HFFc6 (cell line): Measurements from ENCODE around the gene ITGA11. TPM values are rescaled to one million over a fixed set of nuclear protein-coding genes. Genes with fewer than 3 reads are reported as not detected.

Experiments
- DNase-seq: peaks from one replicate; pipeline ENCODE4 v3.0.0-alpha.2; 2018
- H3K27ac Mint-ChIP-seq: 2 replicates; pipeline ENCODE4 v1.8.0; 2020; ENCODE audit warnings: mild to moderate bottlenecking, mixed read lengths
- H3K27me3 Mint-ChIP-seq: 2 replicates; pipeline ENCODE4 v1.8.0; 2021; ENCODE audit warnings: mild to moderate bottlenecking, moderate library complexity, mixed read lengths; ENCODE audit not compliant: insufficient read depth
- H3K36me3 Mint-ChIP-seq: 2 replicates; pipeline ENCODE4 v1.8.0; 2021; ENCODE audit warnings: low read depth, mixed read lengths
- H3K4me1 Mint-ChIP-seq: 2 replicates; pipeline ENCODE4 v1.8.0; 2020; ENCODE audit warnings: low read depth, mixed read lengths
- H3K4me3 Mint-ChIP-seq: 2 replicates; pipeline ENCODE4 v1.8.0; 2020; ENCODE audit warnings: mild to moderate bottlenecking, moderate library complexity, mixed read lengths
- H3K9me3 Mint-ChIP-seq: 2 replicates; pipeline ENCODE4 v1.8.0; 2020; ENCODE audit warnings: mild to moderate bottlenecking, mixed read lengths
- CTCF ChIP-seq: fragments of 200-600 bp; sonication (generic); IDR thresholded peaks from 2 replicates; pipeline ENCODE4 v1.5.0; 2021; ENCODE audit warnings: antibody characterized with exemption, mild to moderate bottlenecking
- total RNA-seq, 6 experiments: library from RNA; stranded (reverse); fragmentation: NEBNext Ultra II Directional; extraction: Animal tissue kit (Norgen Biotek cat#: 25700); gene quantifications; 2 replicates in 1 of 6; 3 replicates in 5 of 6; pipeline ENCODE4 v1.2.3, GENCODE V29; 2021

ITGA11 gene
- total RNA-seq, 6 experiments from 2014 or later: 1.2 to 2.1 (median 1.4) TPM

- H3K36me3 Mint-ChIP-seq: 0 out of 2 replicates have a peak, but pooled peaks cover 5% of the 10 kb centered on the region
- peaks cover 3% of the 10 kb centered on the region; the same call in 1 of the 2 replicates for H3K9me3 Mint-ChIP-seq
- DNase-seq: no peak
- peaks cover 29% of the 10 kb centered on the region for H3K27me3 Mint-ChIP-seq
- peaks cover 32% of the 10 kb centered on the region for H3K4me1 Mint-ChIP-seq
- TF ChIP-seq CTCF: no peak
- H3K27ac Mint-ChIP-seq: no peak overlapping the region
- no peak overlapping the region for H3K4me3 Mint-ChIP-seq
Measured at GRCh38 chr15:68469162-68470048, 37.4 kb upstream of the ITGA11 start.

- TF ChIP-seq CTCF: no peak
- H3K27ac Mint-ChIP-seq: no peak overlapping the region
- H3K27me3 Mint-ChIP-seq: peaks cover 38% of the 10 kb centered on the region
- H3K4me3 Mint-ChIP-seq: no peak overlapping the region
- peaks cover 3% of the 10 kb centered on the region; the same call in 1 of the 2 replicates for H3K9me3 Mint-ChIP-seq
- no peak for DNase-seq
- peaks cover 38% of the 10 kb centered on the region for H3K4me1 Mint-ChIP-seq
- H3K36me3 Mint-ChIP-seq: 0 out of 2 replicates have a peak, but pooled peaks cover 5% of the 10 kb centered on the region
Measured at GRCh38 chr15:68466876-68467275, 34.9 kb upstream of the ITGA11 start.

GRCh38 chr15:68465861-68466560, 34.0 kb upstream of the ITGA11 start:
- DNase-seq: no peak
- Mint-ChIP-seq H3K4me1 (peaks cover 31% of the 10 kb centered on the region), H3K9me3 (peaks cover 3% of the 10 kb centered on the region; the same call in 1 of the 2 replicates), H3K27me3 (peaks cover 40% of the 10 kb centered on the region), H3K27ac (no peak overlapping the region), H3K4me3 (no peak overlapping the region), H3K36me3 (0 out of 2 replicates have a peak, but pooled peaks cover 5% of the 10 kb centered on the region)
- TF ChIP-seq CTCF: no peak

- Mint-ChIP-seq H3K4me3 (no peak overlapping the region), H3K27ac (peak overlapping the region; percentile 47; the same call in 1 of the 2 replicates)
- TF ChIP-seq CTCF: no peak
Measured at GRCh38 chr15:68464448-68465090, 32.6 kb upstream of the ITGA11 start.

GRCh38 chr15:68463996-68464395, 32.0 kb upstream of the ITGA11 start:
- peaks cover 41% of the 10 kb centered on the region for H3K27me3 Mint-ChIP-seq
- H3K4me1 Mint-ChIP-seq: peaks cover 22% of the 10 kb centered on the region
- DNase-seq: no peak
- no peak overlapping the region for H3K4me3 Mint-ChIP-seq
- 0 out of 2 replicates have a peak, but pooled peaks cover 5% of the 10 kb centered on the region for H3K36me3 Mint-ChIP-seq
- peaks cover 8% of the 10 kb centered on the region; the same call in 1 of the 2 replicates for H3K9me3 Mint-ChIP-seq
- TF ChIP-seq CTCF: no peak
- no peak overlapping the region for H3K27ac Mint-ChIP-seq

More at GRCh38 chr15:68464448-68465090, 32.6 kb upstream of the ITGA11 start:
- peaks cover 38% of the 10 kb centered on the region for H3K27me3 Mint-ChIP-seq
- H3K9me3 Mint-ChIP-seq: peaks cover 8% of the 10 kb centered on the region; the same call in 1 of the 2 replicates
- peaks cover 25% of the 10 kb centered on the region for H3K4me1 Mint-ChIP-seq
- 0 out of 2 replicates have a peak, but pooled peaks cover 5% of the 10 kb centered on the region for H3K36me3 Mint-ChIP-seq
- peak; percentile 16 for DNase-seq
